ENCODE measurements around the gene EPN3.

DNA sequence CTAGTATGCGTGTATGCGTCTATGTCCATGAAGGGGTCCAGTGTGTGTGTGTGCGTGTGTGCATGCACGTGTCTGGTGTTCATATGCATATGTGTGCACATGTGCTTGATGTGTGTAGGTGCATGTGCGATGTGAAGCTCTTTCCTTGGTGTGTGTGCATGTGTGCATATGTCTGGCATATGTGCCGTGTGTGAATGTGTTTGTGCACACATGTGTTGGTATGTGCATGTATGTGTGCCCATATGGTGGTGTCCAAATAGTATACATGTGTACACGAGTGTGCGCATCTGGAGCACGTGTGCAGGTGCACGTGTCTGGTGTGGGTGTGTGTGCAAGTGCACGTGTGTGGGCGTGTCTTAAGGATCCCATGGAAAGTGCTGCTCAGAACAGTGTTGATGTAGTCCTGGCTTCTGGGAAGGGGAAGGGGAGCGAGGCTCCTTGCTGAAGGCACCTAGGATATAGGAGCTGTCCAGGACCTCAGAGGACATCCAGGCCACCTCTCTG is 45.0 kb downstream of the EPN3 start:
- TF ChIP-seq, protein P1, sequence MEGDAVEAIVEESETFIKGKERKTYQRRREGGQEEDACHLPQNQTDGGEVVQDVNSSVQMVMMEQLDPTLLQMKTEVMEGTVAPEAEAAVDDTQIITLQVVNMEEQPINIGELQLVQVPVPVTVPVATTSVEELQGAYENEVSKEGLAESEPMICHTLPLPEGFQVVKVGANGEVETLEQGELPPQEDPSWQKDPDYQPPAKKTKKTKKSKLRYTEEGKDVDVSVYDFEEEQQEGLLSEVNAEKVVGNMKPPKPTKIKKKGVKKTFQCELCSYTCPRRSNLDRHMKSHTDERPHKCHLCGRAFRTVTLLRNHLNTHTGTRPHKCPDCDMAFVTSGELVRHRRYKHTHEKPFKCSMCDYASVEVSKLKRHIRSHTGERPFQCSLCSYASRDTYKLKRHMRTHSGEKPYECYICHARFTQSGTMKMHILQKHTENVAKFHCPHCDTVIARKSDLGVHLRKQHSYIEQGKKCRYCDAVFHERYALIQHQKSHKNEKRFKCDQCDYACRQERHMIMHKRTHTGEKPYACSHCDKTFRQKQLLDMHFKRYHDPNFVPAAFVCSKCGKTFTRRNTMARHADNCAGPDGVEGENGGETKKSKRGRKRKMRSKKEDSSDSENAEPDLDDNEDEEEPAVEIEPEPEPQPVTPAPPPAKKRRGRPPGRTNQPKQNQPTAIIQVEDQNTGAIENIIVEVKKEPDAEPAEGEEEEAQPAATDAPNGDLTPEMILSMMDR (IDR thresholded peaks at IDR 0.05), result no peak
- TF ChIP-seq MEF2A (IDR thresholded peaks at IDR 0.05; ENCODE audit: borderline replicate concordance, low read depth), result no peak
